Spleen (tissue), 11 donors: ENCODE measurements around the gene ZFYVE26. TPM values are rescaled to one million over a fixed set of nuclear protein-coding genes. Genes with fewer than 3 reads are reported as not detected.
A peak's percentile ranks its signal among the peaks of the same experiment; 100 is the strongest.
"Not testable (repeated sequence)": the region's sequence is repeated elsewhere in the genome, so short reads cannot be mapped to it uniquely, and the experiment has no call there.

Experiments used
- DNase-seq: peaks from one replicate; pipeline ENCODE4 v3.0.0-alpha.2; 2020
- H3K27ac ChIP-seq, 8 donors: fragments of 200-600 bp; sonication (generic) in 7 of 8; 1 replicate in 4 of 8; 2 replicates in 4 of 8; pipeline versions ENCODE4 v1.5.0 to v1.8.0; 2016 to 2021; ENCODE audit warnings: inconsistent platforms in 4 of 8, mild to moderate bottlenecking in 4 of 8, moderate library complexity in 1 of 8
- H3K27me3 ChIP-seq, 7 donors: fragments of 200-600 bp; sonication (generic) in 6 of 7; replicated peaks in 1 of 7; 1 replicate in 4 of 7; 2 replicates in 3 of 7; pipeline versions ENCODE4 v1.5.0 to v1.8.0; 2016 to 2021; ENCODE audit warnings: inconsistent platforms in 3 of 7, mild to moderate bottlenecking in 1 of 7
- H3K36me3 ChIP-seq, 6 donors: fragments of 200-600 bp; sonication (generic) in 5 of 6; 1 replicate in 4 of 6; 2 replicates in 2 of 6; pipeline versions ENCODE4 v1.5.0 to v1.8.0; 2016 to 2021; ENCODE audit warnings: inconsistent platforms in 2 of 6
- H3K4me1 ChIP-seq, 6 donors: fragments of 200-600 bp; sonication (generic) in 5 of 6; 1 replicate in 3 of 6; 2 replicates in 3 of 6; pipeline versions ENCODE4 v1.5.0 to v1.8.0; 2016 to 2021; ENCODE audit warnings: inconsistent platforms in 3 of 6
- H3K4me3 ChIP-seq, 8 donors: fragments of 200-600 bp; sonication (generic) in 7 of 8; 1 replicate in 4 of 8; 2 replicates in 4 of 8; pipeline versions ENCODE4 v1.5.0 to v1.8.0; 2016 to 2021; ENCODE audit warnings: inconsistent platforms in 4 of 8, mild to moderate bottlenecking in 4 of 8, moderate library complexity in 2 of 8
- H3K9me3 ChIP-seq, 8 donors: fragments of 200-600 bp; sonication (generic) in 7 of 8; 1 replicate in 4 of 8; 2 replicates in 4 of 8; pipeline versions ENCODE4 v1.5.0 to v1.8.0; 2016 to 2021; ENCODE audit warnings: inconsistent platforms in 4 of 8
- POLR2A ChIP-seq, 3 donors: fragments of 450-650 bp; IDR thresholded peaks; one replicate each; pipeline ENCODE4 v1.5.1; 2017; ENCODE audit warnings: antibody characterized with exemption in 3 of 3, mild to moderate bottlenecking in 1 of 3
- POLR2AphosphoS5 ChIP-seq, 3 donors: sonication (generic); formaldehyde crosslinking; IDR thresholded peaks; one replicate each; pipeline ENCODE4 v1.5.1; 2017; ENCODE audit warnings: antibody characterized with exemption in 3 of 3
- WGBS, 5 donors: extraction: QIAGEN DNeasy Blood & Tissue Kit in 3 of 5; methylation state at CpG; one replicate each; pipeline versions ENCODE4 v1.1.5 to v1.1.7; 2013 to 2018; 5-methylcytosine and 5-hydroxymethylcytosine counted together
- intact Hi-C: fragments of 100-400 bp; cut with DNase I; formaldehyde crosslinking; loops from one replicate; pipeline ENCODE4 v1.15.0; 2023; ENCODE audit warnings: low total_unique reads
- polyA plus RNA-seq, 3 donors: library from polyadenylated mRNA; stranded (reverse); fragments of 200-250 nt; gene quantifications; one replicate each; pipeline ENCODE4 v1.2.1, GENCODE V29; 2013
- total RNA-seq, 7 donors: library from RNA; depleted of rRNA in 3 of 7; stranded (reverse); fragments of >200 nt in 3 of 7; fragmentation: NEBNext Ultra II Directional in 4 of 7; extraction: Animal tissue kit (Norgen Biotek cat#: 25700) in 4 of 7; gene quantifications; one replicate each; pipeline versions ENCODE4 v1.1.0 to v1.2.1, GENCODE V29; 2016 to 2021
- TF ChIP-seq, protein P1 (sequence below), 11 experiments: fragments of 200-600 bp in 7 of 11; fragments of 450-650 bp in 4 of 11; sonication (generic) in 4 of 11; IDR thresholded peaks in 8 of 11; conservative IDR thresholded peaks in 3 of 11; 1 replicate in 7 of 11; 2 replicates in 4 of 11; pipeline versions ENCODE4 v1.4.0 to v1.8.0; 2016 to 2021; ENCODE audit warnings: antibody characterized with exemption in 11 of 11, inconsistent platforms in 4 of 11, mild to moderate bottlenecking in 1 of 11
- donor health status: healthy with polysubstance abuse.
- donor health status: DM: no; HTN: no; CAD: no; lungs with moderate emphysema.
- donor health status: DM: no; HTN: no; CAD: no.
- donor health status: Bipolar disorder and iron deficiency.
- donor health status: healthy.
- donor health status: DM: no; HTN: no; CAD: no.
- donor health status: DM: yes; HTN: yes; CAD: no.

Gene ZFYVE26
- total and polyA plus RNA-seq, 10 donors: 3.6 to 43.5 (median 35.5) TPM

DNA sequence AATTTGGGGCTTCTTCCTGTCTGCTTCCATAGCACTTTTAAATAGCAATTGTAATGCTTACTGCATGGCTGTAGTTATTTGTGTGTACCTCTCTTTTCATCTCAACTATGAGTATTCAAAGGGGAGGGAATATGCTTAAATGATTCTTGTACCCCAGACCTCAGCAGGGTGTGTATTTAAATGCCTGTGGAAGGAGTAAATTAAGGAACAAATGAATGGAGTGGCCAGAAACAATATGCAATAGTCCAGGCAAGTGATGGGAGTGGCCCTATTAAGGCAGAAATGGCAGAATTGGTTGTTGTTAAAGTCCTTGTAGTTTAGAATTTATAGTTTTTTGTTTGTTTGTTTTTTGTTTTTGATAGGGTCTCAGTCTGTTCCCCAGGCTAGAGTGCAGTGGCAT, 4.7 kb upstream of the ZFYVE26 start:
- intact Hi-C loops: no loop called here
- Histone ChIP-seq H3K4me3 (peak overlapping the region in 2 of 8 donors; percentile 81 to 85), H3K27me3 (no peaks in the 10 kb centered on the region), H3K36me3 (peaks cover 0 to 24% (median 8%) of the 10 kb centered on the region in 6 donors), H3K9me3 (no peaks in the 10 kb centered on the region), H3K27ac (peak overlapping the region in 5 of 8 donors; percentile 83 to 90 (median 86)), H3K4me1 (peaks cover 19 to 46% (median 32%) of the 10 kb centered on the region in 6 donors)
- TF ChIP-seq POLR2A (IDR thresholded peaks at IDR 0.05) (no peak), POLR2AphosphoS5 (IDR thresholded peaks at IDR 0.05) (no peak)
- TF ChIP-seq, protein P1, sequence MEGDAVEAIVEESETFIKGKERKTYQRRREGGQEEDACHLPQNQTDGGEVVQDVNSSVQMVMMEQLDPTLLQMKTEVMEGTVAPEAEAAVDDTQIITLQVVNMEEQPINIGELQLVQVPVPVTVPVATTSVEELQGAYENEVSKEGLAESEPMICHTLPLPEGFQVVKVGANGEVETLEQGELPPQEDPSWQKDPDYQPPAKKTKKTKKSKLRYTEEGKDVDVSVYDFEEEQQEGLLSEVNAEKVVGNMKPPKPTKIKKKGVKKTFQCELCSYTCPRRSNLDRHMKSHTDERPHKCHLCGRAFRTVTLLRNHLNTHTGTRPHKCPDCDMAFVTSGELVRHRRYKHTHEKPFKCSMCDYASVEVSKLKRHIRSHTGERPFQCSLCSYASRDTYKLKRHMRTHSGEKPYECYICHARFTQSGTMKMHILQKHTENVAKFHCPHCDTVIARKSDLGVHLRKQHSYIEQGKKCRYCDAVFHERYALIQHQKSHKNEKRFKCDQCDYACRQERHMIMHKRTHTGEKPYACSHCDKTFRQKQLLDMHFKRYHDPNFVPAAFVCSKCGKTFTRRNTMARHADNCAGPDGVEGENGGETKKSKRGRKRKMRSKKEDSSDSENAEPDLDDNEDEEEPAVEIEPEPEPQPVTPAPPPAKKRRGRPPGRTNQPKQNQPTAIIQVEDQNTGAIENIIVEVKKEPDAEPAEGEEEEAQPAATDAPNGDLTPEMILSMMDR (IDR thresholded peaks at IDR 0.05 in 8 of 11, conservative IDR thresholded peaks at IDR 0.05 in 3 of 11): no peak
- DNase-seq: no peak

- TF ChIP-seq POLR2A (IDR thresholded peaks at IDR 0.05) (no peak), POLR2AphosphoS5 (IDR thresholded peaks at IDR 0.05) (no peak)
- TF ChIP-seq, protein P1 (IDR thresholded peaks at IDR 0.05 in 8 of 11, conservative IDR thresholded peaks at IDR 0.05 in 3 of 11): no peak
- Histone ChIP-seq H3K27me3 (no peaks in the 10 kb centered on the region), H3K4me3 (peak overlapping the region; percentile 80 to 94 (median 86)), H3K27ac (peak overlapping the region in 7 of 8 donors; percentile 79 to 90 (median 85)), H3K4me1 (peaks cover 23 to 52% (median 37%) of the 10 kb centered on the region in 6 donors), H3K36me3 (peaks cover 0 to 17% (median 5%) of the 10 kb centered on the region in 6 donors), H3K9me3 (no peaks in the 10 kb centered on the region)
- 13 to 34% (median 20%) methylated on average over 13 of the region's 13 CpGs for WGBS, 5 donors
- DNase-seq: no peak
- intact Hi-C loops: no loop called here
Measured at GRCh38 chr14:67820428-67820971, 4.1 kb upstream of the ZFYVE26 start.

- TF ChIP-seq POLR2AphosphoS5 (IDR thresholded peaks at IDR 0.05) (peak in 2 of 3 donors; percentile 69 to 82), POLR2A (IDR thresholded peaks at IDR 0.05) (peak in 1 of 3 donors; percentile 26)
- TF ChIP-seq, protein P1 (IDR thresholded peaks at IDR 0.05 in 8 of 11, conservative IDR thresholded peaks at IDR 0.05 in 3 of 11): no peak
- H3K4me1 ChIP-seq: peaks cover 30 to 59% (median 44%) of the 10 kb centered on the region in 6 donors
- peaks cover 0 to 12% (median 4%) of the 10 kb centered on the region in 6 donors for H3K36me3 ChIP-seq
- peak; percentile 90 for DNase-seq
- peak within 1 kb of the TSS; percentile 74 to 90 (median 84) for H3K27ac ChIP-seq
- no peaks in the 10 kb centered on the region for H3K27me3 ChIP-seq
- no peaks in the 10 kb centered on the region for H3K9me3 ChIP-seq
- H3K4me3 ChIP-seq: peak within 1 kb of the TSS; percentile 80 to 94 (median 86)
- WGBS, 5 donors: 1 to 2% (median 1%) methylated on average over 30 of the region's 30 CpGs
- intact Hi-C loops: no loop called here
Measured at GRCh38 chr14:67819563-67820421, 3.4 kb upstream of the ZFYVE26 start, which contains the start of gene RAD51B. RAD51B (plus strand) TSS chr14:67819779.

GRCh38 chr14:67818476-67818875, 2.1 kb upstream of the ZFYVE26 start:
- 80 to 96% (median 87%) methylated on average over 6 of the region's 6 CpGs for WGBS, 5 donors
- DNase-seq, H3K27me3 ChIP-seq, H3K9me3 ChIP-seq, intact Hi-C loops, H3K36me3 ChIP-seq: not testable (repeated sequence)
- Histone ChIP-seq H3K4me1 (peaks cover 32 to 72% (median 58%) of the 10 kb centered on the region in 6 donors), H3K27ac (peak overlapping the region in 6 of 8 donors; percentile 36 to 90 (median 86)), H3K4me3 (peak overlapping the region in 1 of 8 donors; percentile 81)
